ENCODE results near the gene DPYSL4.

Gene DPYSL4

DNA sequence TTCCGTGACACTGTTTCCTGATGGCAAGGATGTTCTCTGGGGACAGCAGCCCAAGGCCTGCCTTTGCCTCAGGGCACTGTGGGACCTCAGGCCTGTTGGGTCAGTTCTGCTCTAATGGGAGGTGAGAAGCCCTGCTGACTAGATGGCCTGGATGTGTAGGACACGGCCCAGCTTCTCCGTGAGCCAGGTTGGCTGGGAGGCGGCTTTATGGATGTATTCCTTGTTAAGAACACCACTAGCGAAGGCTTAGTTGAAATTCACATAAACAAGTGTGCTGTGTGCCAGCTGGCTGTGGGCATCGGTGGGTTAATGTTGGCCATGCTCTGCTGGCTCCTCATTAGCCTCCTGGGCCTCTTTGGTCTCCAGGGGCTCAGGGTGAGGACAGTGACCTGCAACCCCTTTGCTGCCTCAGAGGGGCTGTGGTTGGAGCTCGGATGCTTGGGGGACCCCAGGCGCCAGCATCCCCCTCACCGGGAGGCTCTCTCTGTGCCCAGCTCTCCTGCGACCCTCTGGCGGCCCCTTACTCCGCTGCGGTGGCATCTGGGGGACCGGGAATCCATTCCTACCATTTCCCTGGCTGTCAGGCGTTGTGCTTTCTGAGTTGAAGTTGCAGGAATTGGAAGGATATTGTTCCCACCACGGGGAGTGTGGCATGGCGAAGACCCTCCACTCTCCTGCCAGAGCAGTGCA is 22.8 kb upstream of the DPYSL4 start:
- DNase-seq (ENCODE audit: low read depth): no peak

DNA sequence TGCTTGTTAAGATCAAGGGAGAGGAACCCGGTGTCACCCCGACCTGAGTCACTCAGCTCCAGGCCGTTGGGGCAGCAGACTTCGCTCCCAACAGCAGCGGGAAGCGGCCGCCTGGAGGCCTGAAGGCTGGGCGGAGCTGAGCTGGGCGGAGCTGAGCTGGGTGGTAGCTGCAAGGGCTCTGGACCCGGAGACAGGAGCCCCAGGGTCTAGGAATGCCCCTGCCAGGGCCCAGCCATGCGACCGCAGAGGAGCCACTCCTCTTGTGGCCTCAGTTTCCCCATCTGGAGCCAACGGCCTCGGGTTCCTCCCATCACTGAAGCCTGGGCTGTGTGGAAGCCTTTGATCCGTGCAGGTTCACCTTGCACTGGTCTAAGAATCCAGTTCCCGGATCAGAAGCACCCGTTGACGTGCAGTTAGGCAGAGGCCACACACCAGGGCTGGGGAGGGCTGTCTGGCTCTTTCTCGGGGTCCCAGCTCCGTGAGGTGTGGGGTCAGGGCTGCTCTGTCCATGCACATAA is 21.9 kb upstream of the DPYSL4 start:
- DNase-seq (ENCODE audit: low read depth): no peak

DNA sequence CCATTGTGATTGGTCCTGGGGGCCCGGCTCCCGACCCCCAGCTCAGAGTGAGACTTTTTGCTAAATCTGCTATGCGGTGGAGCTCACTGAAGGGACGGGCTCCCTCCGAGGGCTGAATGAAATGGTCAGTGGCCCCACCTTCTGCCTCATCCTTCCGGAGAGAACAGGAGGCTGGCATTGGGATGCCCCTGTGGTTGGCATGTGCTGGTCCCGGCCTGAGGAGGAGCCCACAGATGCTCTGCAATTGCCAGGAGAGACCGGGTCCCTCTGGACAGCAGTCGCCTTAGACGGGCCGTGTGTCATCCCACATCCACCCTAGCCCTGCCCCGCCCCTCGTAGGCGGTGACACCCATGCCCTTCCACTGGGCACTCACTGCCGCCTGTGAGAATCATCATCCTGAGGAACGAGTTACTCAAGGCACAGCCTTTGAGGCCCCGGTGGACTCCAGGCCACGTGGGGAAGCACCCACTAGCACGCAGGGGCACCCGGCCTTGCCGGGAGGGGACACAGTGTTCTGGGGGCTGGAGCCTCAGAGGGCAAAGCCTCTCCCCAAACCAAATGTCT is 21.2 kb upstream of the DPYSL4 start:
- DNase-seq (ENCODE audit: low read depth): no peak

DNA sequence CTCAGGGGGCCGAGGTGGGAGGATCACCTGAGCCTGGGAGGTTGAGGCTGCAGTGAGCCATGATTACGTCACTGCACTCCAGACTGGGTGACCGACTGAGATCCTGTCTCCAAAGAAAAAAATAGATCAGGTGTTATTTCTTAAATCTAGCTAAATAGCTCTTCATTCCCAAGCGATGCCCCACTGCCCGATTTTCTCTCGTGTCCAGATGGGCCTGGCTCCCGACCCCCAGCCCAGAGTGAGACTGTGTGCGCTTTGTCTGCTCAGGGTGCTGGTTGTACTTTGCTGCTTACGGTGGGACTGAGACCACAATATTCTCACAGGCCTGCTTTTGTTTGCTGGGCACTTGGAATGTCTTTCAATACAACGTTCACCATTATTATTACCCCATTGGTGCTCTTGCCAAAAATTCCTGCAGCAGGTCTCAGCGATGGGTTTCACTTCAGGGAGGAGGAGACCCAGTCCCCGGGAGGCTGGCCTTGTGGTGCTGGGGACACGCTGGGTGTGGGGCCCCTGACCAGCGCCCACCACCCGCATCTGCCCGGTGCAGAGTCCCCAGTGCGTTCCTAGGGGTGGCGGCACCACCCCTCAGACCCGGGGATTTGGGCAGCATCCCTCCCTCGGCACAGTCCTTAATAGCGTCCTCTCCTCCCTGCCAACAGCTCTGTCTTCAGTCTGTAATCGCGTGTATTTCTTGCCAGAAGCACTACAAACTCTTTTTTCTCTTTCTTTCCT is 20.4 kb upstream of the DPYSL4 start:
- DNase-seq (ENCODE audit: low read depth): no peak

DNA sequence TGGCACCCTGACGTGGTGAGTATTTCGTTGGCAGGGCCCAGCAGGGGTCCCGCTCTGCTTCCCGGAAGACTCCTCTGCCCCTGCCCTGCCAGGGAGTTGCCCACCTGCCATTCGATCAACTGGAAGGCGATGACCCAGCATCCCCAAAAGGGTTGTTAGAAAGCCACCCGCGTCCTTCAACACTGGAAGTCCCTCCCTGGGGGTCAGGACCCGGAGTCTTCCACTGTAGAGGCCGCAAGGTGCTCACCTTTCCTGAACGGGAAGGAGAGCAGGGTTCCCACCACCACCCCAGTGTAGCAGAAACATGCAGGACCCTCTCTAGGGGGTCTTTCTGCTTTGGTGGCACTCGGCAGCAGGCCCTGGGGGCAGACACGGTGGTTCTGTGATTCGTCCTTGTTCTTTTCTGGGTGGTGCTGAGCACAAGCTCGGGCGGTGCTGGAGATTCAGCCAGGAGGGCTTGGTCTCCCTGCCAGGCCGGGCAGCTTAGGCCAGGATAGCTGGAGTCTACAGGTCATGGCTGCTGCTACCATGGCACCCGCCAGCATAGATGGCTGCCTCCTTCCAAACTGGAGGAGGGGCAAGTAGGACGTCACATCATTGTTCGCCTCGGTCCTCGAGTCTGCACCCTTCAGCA is 19.6 kb upstream of the DPYSL4 start:
- no peak for DNase-seq (ENCODE audit: low read depth)

DNA sequence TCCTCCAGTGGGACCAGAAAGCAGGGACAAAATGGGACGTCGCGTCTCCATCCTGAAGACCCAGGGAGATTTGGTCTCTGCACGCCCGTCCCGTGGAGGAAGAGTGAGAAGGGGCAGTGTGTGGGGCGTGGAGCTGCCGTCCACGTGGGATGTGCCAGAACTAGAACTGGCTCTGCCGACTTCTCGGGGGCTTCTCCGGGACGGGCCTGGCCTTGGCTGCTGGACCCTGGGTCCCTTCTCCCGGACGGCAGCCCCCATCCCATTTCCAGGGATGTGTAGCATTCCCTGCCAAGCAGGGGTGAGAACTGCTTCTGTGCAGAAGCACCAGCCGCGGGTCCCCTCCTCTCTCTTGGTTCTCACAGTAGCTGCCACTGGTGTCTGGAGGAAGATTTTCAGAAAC is 18.8 kb upstream of the DPYSL4 start:
- no peak for DNase-seq (ENCODE audit: low read depth)

DNA sequence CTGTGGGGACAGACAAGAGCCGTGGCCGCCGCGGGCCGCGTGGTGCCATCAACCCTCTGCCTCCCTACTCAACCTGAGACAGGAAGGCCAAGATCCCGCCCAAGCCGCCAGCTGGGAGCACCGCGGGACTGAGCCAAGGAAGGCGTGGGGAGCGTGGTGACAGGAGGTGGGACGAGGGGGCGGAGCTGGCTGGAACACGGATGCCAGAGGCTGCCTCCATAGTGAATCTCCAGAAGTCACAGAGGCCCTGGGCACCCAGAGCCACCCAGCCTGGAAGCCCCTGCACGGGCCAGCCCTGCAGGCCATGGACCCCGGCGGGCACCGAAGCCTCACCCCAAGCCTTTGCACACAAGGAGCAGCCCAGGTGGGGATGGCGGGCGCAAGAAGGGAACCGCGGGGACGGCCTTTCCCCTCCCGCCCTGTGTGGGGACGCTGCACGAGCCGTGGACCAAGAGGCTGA is 18.1 kb upstream of the DPYSL4 start:
- DNase-seq (ENCODE audit: low read depth): no peak

DNA sequence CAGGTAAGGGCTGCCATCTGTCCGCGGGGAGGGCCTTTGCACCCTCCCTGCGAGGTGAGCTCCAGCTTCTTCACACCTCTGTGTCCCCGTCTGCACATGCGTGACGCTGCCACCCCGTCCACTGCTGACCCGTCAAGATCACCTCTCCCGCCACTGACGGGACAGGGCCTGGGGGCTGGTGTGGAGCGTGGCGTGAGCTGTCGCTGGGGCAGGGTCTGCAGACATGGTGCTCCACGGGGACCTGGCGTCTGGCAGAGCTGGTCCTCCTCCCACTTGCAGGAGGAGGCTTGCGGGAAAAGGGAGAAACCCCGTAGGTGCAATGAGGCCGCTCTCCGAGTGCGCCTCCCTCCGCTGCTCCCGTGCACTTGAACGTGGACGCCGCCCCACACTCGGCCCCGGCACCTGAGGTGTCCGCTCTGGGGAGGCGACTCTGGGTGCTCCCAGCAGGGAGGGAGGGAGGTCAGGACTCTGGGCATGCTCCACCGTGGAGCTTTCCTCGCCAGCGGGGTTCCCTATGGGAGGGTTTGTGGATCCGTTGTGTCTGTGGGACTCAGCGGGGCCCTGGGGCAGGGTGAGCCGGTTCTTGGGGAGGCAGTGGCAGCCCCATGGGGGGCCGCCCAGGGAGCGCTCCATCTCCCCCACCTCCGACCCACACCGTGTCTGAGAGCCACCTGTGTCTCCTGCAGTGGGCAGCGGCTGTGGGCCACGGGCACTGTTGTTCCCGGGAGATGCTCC is 17.6 kb upstream of the DPYSL4 start:
- DNase-seq (ENCODE audit: low read depth): no peak

DNA sequence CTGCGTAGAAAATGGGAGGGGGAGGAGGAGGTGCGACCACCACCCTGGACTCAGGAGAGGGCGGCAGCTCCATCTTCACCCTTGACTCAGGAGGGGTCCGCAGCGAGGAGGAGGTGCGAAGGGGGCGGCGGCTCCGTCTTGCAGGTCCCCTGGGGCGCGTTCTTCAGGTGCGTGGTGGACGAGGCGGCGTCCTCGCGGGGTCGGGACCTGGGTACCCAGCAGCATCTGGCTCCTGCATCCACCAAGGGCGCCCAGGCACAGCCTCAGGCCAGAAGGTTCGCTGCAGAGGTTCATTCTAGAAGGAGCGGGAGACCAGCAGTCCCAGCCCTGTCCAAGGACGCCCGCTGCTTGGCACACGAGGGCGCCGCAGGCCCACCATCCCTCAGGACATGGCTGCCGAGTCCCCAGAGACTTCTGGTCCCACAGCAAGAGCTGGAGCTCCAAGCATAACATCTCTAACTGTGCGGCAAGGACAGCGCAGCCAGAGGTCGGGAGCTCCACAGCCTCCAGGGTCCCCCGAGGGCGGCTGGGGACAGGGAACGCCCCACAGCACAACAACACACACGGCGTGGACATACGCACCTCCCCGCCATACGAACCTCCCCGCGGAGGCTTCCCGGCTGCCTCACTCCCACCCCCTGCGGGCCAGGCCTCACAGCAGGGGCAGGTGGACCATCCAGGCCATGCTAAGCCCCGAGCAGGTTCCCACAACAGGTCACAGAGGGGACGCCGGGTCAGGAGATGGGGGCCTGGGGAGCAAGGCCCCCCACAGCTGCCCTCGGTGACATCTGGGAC is 16.8 kb upstream of the DPYSL4 start:
- no peak for DNase-seq (ENCODE audit: low read depth)

DNA sequence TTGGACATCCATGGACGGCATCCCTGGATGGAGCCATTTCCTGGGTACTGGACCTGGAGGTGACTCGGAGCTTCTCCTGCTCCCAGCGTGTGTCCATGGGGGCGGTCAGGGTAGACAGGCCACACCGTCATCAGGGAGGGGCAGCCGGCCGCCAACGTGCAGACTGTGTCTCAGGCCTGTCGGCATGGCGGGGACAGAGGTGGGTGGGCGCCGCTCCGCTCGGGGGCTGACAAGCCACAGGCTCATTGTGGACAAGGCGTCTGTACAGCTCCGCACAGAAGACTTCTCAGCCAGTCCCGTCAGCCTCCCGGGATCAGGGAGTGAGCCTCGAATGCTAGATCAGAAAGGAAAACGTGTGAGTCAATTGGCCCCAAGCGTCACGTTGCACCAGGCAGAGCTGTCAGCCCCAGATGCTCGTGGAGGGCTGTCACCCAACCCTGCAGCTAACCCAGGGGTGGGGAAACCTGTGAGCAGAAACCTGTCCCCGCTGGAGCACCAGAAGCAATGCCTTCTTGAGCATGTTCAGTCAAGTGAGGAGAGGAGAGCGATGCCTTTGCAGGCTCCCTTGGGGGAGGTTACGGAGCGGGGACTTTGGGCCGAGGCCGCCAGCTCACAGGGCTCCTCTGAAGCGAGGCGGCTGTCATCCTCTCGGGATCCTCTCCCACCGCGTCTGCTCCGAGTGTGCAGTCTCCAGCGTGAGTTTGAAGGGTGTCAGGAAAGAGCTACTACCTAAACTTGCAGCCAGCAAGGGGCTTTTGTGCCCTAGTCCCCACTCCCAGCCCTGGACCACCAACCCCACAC is 16.0 kb upstream of the DPYSL4 start:
- no peak for DNase-seq (ENCODE audit: low read depth)

DNA sequence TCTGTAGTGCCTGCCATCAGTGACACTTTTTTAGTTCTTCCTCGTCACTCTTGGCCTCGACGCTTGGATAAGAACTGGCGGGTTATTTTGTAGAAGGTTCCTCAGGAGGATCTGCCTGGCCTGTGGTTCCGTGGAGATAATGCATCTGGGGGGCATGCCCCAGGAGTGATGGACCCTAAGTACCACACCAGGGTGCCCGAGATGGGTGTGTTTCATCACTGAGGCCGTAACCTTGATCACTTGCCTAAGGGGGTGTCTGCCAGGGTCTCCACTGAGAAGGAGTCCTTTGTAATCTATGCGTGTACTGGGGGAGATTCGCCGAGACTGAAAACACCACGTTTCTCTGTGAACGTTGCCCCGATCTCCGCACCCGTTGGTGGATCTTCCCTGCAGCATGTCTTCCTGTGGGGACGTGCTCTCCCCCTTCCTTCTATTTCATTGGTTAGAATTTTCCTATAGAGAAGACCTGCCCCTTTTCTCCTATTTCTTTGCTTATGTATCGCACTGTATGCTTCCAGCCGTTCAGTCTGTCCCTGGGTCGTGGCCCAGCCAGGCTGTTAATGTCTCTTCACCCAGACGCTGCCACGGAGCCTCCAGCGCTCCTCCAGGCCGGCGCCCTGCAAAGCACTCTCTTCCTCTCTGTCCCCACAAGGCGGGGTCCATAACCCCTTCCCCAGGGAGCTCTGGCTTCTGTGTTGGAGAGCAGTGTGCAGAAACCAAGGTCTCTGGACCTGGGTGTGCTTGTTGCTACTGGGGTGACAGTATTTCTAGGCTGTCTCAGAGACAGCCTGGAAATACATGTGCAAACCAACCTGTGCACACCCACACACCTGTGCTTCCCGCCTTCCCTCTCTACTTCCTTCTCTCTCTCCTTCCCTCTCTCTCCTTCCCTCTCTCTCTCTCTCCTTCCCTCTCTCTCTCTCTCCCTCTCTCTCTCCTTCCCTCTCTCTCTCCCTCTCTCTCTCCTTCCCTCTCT is 14.4 kb upstream of the DPYSL4 start:
- DNase-seq (ENCODE audit: low read depth): no peak

DNA sequence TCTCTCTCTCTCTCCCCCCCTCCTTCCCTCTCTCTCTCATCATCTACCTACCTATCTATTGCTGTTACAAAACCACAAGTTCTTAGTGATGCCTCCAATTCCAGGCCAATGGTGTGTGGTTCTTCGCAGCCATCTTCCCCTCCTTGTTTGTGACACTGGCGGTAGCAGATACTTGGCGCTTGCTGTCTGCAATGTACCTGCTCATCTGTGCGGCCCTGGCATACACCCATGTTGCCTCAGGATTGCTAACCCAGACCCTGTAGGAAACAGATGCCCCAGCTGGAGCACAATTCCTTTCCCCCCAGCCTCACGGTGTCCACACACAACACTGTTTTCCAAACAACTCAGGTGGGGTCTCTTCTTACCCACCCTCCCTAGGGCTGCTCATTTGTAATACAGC is 13.6 kb upstream of the DPYSL4 start:
- DNase-seq (ENCODE audit: low read depth): no peak

DNA sequence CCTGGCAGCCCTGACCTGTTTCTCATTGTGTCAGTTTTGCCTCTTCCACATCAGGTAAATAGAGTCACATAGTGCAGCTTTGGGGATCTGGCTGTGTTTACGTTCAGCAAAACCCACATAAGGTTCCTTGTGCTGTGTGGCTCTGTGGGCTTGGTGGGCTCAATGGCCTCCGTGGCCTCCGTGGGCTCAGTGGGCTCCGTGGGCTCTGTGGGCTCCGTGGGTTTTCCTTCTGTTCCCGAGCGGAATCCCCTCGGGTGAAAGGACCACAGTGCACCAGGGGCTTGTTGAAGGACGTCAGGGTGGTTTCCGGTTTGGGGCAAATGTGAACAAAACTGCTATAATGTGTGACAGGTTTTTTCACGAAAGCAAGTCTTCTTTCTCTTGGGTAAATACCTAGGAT is 12.5 kb upstream of the DPYSL4 start:
- no peak for DNase-seq (ENCODE audit: low read depth)

DNA sequence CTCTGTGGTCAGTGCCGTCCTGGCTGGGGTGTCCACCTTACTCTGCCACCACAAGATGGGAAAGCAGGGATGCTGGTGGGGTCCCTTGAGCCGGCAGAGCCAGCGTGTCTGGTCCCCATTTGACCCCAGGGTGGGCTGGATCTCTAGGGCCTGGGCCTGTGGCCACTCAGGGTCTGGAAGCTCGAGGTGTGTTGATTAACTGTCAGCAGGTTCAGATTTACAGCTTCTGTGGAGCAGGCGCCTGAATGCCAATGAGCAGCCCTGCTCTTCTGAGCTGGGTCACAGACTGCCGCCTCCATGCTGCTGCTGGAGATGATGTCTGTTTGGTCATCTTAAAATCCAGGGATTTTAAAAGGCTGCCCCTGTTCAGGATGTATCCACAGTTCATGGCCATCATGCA is 11.3 kb upstream of the DPYSL4 start:
- no peak for DNase-seq (ENCODE audit: low read depth)

DNA sequence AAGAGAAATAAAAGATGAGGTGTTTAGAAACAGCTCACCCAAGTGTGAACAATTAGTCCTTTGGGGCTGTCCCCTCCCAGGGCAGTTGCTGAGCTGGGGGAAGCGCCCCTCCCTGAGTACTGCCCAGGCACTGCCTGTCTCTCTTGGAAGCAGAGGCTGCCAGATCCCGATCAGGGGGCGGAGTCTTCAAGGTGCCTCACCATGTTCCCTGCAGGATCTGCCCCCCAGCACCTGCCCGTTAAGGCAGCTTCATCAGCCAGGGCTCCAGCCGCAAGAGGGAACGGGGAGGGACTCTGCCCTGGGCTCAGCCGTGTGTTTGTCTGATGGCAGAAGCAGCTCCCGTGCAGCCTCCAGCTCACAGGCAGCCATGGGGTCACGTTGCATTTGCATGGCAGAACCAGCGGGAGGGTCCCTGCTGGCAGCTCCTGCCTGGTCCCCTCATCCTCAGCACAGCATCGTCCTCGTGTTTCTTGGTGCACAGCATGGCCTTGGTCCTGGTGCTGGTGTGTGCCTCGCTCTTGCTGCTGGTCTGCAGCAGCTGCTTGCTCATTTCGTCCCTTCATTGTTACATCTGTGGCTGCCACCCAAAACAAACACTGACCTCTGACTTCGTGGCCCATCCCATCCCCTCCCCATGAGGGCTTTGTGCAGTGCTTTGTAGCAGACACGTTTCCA is 10.7 kb upstream of the DPYSL4 start:
- no peak for DNase-seq (ENCODE audit: low read depth)

DNA sequence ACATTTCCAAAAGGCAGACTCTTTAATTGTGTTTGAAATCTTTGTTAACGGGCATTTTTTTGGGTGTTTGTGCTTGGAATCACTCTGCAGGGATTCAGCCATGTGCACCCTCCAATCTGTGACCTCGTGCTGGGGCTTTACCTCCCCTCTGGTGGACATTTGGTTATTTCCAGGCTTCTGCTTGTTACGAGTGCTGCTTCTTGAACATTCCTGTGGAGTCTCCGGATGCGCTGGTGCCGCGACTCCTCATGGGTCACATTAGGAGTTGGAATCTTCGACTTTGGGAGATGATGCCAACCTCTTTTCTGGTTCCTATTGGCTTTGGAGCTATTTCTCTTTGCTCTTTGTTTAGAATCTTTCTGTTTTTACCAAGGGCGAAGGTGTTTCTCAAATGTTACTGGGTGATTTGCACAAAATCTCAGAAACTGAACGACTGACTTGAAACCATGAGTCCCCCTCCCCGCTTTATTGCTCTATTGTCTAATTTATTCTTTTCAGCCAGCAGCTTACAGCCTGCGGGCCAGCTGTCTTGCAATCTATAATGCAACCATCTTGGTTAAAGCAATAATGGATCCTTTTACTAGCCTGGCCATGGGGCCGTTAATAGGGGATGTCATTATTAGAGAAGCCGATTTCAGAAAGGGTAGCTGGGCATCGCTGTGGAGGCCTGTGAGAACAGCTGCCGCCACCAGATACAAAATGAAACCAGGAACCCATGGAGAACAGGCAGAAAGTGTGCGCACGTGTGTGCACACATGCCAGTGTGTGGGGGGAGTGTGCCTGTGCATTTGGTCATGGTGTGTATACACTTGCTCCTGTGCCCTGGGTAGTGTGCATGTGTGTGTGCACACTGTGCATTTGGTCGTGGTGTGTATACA is 9.9 kb upstream of the DPYSL4 start:
- DNase-seq (ENCODE audit: low read depth): no peak

DNA sequence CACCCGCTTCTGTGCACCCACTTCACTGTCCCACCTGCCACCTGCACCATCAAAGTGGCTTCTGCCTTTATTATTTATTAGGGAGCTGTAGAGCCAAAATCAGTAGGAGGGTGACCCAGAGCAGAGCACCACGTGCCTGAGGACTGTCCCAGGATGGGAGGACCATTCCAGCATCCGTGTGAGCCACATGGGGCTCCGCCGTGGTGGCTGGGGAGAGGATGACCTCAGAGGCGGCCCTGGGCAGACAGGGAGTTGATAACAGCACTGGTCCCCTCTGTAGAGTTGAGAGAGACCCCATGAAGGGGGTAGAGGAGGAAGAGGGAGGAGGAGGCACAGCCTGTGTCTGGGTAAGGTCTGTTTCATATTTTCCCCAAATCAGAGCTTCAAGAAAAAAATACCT is 8.7 kb upstream of the DPYSL4 start:
- no peak for DNase-seq (ENCODE audit: low read depth)

Measured in activated T-cell treated with anti-CD3 and anti-CD28 coated beads for 1 hour (primary cell).